T-helper 1 cell treated with Interleukin-12 subunit alpha and Interleukin-12 subunit beta and Interleukin-4 antibody, amounts not matched to agents 30 ng/mL and 1 ng/mL, for 36 hours (primary cell): ENCODE results near the gene ADAM11. TPM values are rescaled to one million over a fixed set of nuclear protein-coding genes. Genes with fewer than 3 reads are reported as not detected.

ENCODE experiments used
- intact Hi-C: fragments of 100-400 bp; cut with micrococcal nuclease; formaldehyde crosslinking; loops from one replicate; pipeline ENCODE4 v1.15.1; 2024
- total RNA-seq: library from RNA; stranded (reverse); gene quantifications from 2 replicates; pipeline ENCODE4 v1.2.3, GENCODE V29; 2022

Gene ADAM11
- total RNA-seq, 1 donor from 2014 or later: 0.32 TPM

DNA sequence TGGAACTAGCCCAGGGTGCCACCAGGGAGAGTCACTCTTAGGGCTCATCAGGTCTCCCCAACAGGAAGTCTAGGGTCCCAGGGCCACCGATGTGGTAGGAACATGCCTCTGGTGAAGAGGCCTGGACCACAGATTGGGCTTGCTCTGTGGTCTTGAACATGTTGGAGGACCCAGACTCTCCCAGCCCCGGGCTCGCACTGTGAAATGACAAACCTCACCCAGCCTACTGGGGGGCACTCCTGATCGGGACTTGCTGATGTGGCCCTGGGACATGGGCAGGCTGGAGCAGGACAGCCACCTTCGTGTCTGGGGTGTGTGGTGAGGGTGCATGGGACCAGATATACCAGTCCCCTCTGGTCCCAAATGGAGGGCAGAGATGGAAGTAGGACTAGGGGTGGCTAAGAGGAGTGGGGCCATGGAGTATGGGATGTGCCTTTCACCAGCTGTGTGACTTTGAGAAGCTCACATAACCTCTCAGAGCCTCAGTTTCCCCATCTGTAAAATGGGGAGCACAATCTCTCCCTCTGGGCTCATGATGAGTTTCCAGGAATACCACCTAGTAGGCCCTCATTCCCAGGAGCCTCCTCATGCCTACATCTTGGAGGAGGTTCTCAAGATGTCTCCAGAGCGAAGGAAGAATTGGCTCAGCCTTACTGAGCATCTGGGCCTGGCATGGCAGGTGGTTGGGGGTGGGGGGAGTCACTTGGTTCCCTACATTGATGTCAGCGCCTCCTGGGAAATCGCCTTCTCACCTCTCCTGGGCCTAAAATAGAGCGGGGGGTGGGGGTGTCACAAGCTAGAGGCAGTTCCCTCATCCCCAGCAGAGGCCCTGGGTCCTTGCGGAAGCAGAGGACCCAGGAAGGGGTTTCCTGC is 1.5 kb upstream of the ADAM11 start:
- intact Hi-C loops: no loop called here

GRCh38 chr17:44757918-44758413 is 822 bp upstream of the ADAM11 start:
- intact Hi-C loops: no loop called here

DNA sequence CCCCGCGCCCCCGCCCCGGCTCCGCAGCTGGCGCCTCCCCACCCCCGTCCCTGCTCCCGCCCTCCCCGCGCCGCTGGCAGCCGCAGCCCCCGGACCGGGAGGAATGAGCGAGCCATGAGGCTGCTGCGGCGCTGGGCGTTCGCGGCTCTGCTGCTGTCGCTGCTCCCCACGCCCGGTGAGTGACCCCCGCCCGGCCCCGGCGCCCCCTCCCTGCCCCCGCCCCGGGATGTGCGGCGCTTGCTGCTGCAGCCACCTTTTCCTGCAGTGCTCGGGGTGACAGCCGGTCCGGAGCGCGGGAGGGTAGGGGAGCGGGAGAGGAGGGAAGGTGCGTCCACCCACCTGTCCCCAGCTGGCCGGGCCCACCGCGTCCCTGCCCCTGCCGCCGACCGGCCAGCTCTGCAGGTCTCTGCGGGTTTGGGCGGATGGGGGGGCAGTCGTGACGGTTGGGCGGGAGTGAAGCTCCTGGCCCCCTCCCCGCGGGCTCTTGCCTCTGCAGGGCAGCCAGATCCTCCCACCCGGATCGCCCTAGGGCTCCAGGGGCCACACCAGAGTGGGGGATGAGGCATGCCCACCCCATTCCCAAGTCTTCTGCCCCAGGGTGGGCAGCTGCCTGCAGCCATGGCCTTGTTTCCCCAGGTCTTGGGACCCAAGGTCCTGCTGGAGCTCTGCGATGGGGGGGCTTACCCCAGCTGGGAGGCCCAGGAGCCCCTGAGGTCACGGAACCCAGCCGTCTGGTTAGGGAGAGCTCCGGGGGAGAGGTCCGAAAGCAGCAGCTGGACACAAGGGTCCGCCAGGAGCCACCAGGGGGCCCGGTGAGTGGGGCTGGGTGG is 513 bp downstream of the ADAM11 start:
- intact Hi-C loops: no loop called here

GRCh38 chr17:44759916-44760243 is 1.1 kb downstream of the ADAM11 start:
- intact Hi-C loops: no loop called here

DNA sequence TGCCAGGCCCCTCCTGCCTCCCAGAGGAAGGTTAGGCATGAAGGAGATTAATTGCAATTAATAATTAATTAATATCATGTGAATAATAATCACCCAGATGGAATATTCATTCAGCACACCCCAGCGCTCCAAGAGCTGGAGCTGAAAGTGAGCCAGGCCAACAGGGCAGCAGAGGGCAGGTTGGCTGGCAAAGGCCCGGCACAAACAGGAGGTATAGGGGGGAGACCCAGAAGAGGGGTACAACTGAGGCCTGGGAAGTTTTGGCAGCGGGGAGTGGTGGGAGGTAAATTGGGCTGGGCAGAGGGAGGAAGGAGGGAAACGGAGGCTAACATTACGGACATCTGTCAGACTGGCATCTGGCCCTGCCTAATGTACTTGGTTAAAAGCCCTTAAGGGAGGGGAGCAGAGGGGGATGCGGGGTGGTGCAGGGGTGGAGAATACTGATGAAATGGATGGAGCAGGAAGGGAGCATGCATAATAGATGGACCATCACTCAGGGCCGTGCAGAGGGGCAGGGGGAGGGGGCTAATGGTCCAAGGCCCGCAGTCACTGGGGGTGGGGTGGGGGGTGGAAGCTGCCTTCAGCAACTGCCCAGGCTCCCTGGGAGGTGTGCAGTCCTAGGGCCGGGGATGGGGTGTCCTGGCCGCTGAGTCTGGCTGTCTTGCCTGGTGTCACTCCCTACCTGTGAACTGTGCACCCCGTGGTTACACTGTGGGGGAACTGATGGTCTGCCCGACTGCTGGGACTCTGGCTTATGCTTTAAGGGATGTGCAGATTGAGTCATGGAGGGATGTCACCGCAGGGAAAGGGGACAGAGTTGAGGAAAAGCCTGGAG is 1.9 kb downstream of the ADAM11 start:
- intact Hi-C loops: no loop called here

DNA sequence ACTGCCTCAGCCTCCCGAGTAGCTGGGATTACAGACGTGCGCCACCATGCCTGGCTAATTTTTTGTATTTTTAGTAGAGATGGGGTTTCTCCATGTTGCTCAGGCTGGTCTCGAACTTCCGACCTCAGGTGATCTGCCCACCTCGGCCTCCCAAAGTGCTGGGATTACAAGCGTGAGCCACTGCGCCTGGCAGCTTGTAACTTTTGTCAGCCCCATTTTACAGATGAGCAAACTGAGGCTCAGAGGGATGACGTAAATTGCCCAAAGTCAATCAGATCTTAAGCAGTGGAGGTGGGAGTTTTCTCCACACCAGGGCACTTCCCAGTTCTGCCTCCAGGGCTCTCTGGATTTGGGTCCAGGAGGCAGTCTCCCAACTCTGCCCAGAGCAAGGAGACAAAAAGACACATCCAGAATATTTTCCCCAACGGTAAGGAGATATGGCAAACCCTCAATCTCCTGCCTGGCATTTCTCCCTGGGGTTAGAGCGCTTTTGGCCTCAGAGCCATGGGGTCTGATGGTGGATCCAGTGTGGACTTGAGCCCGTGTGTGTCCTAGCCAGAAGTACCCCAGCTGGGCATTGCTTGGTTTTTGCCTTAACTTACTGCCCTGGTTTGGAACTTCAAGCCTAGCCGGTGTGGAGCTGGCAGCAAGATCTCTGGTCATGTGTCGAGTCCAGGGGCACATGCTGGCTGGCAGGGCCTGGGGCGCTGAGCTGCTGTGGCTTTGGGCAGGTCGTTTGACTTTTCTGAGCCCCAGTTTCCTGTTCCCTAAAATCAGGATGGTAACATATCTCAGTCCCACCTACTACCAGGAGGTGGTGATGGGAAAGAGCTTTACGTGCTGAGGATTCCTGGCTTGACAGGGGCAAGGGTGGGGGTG is 3.4 kb downstream of the ADAM11 start:
- intact Hi-C loops: no loop called here

DNA sequence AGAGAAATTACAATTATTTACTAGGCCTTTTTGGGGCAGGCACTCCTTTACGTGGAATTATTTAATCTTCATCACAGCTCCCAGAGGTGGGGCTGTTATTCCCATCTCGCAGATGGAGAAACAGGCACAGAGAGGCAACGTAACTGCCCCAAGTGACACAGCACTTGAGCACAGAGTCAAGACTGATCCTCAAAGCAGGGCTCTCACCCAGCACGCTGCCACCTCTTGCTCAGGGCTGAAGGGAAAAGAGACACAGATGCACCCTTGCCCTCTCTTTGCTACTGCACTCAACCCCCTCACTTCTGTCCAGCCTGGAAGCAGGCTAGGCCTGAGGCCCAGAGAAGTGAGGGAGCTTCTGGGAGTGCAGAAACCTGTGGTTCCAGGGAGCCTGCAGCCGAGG is 4.4 kb downstream of the ADAM11 start:
- intact Hi-C loops: no loop called here

DNA sequence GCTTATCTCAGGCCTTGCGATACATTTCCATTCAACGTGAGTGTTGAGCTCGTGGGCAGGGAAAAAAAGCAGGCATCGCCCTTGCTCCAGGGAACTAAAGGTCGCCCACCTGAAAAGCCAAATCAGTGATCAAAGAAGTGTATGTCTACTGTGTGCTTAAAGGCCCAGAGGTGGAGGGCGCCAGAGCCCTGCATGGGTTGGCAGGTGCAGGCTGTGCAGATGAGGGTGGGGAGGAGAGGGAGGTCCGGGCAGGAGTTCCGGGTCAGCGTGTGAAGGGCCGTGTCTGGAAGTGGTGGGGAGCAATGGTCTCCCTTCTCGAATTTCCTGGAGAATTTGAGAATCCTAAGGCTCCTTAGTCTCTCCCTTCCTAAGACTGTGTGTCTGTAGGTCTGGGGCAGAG is 7.2 kb downstream of the ADAM11 start:
- intact Hi-C loops: no loop called here

DNA sequence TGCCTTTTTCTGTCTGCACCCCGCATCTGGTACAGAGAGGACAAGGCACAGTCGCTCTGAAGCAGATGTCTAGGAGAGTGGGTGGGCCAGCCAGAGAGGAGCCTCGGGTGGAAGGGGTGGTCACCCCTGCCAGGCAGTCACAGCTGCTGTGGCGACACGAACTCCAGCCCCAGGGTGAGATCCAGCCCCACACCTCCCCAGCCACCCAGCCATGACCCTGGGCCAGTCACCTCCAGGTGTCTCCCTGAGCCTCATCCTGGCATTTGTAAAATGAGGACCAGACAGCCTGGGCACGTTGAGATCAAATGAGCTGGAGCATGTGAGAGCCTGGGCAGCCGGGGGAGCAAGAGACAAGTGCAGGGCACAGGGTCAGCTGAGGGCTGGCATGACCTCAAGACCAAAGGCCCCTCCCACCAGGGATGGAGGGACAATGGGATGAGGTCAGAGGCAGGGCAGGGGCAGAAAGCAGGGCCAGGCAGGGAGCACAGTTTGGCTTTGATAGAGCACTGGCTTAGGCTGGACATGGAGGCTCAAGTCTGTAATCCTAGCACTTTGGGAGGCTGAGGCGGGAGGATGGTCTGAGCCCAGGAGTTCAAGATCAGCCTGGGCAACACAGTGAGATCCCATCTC is 7.7 kb downstream of the ADAM11 start:
- intact Hi-C loops: no loop called here

DNA sequence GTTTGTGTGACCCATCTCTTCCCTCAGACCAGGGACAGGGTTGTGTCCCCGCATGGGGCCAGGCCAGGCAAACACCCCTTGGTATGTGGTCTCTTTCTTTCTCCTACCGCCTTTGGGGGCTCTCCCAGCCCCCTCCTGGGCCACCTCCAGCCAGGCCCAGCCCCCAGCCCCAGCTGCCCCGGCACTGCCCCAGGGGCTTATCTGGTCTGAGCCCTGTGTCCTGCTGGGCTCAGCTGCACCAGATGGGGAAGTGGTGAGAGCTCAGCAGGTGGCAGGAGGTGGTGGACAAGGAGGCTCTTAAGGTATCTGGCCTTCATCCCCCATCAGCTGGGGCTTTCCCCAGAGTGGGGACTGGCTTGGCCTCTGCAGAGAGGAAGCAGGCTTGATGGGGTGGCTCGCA is 8.7 kb downstream of the ADAM11 start:
- intact Hi-C loops: no loop called here

DNA sequence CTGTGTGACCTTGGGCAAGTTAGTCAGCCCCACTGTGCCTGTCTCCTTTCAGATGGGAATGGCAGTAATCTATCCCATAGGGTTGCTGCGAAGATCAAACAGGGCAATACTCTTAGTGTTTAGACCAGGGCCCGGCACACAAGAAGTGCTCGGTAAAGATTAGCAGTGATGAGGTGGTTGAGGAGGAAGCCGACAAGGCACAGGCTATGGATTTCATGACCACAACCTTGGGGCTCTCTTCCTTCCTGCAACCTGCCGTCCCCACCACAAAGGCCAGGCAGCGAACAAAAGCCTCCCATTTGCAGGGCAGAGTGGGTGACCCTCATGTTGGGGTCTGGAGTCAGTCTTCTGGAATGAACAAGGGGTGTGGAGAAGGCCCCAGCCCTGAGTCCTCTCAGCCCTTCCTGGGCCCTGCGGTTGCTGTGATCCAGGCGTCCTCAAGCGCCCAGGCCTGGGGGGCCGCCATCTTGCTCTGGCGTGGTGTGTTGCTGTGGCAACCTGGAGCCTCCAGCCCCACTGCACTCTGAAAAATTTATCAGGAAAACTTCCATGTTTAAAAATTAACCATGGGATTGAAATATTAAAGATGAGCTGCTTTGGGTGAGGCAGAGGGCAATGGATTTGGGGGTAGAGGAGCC is 9.8 kb downstream of the ADAM11 start:
- intact Hi-C loops: no loop called here

GRCh38 chr17:44769230-44769629 is 10.4 kb downstream of the ADAM11 start:
- intact Hi-C loops: no loop called here

GRCh38 chr17:44769647-44770084 is 10.9 kb downstream of the ADAM11 start:
- intact Hi-C loops: no loop called here

DNA sequence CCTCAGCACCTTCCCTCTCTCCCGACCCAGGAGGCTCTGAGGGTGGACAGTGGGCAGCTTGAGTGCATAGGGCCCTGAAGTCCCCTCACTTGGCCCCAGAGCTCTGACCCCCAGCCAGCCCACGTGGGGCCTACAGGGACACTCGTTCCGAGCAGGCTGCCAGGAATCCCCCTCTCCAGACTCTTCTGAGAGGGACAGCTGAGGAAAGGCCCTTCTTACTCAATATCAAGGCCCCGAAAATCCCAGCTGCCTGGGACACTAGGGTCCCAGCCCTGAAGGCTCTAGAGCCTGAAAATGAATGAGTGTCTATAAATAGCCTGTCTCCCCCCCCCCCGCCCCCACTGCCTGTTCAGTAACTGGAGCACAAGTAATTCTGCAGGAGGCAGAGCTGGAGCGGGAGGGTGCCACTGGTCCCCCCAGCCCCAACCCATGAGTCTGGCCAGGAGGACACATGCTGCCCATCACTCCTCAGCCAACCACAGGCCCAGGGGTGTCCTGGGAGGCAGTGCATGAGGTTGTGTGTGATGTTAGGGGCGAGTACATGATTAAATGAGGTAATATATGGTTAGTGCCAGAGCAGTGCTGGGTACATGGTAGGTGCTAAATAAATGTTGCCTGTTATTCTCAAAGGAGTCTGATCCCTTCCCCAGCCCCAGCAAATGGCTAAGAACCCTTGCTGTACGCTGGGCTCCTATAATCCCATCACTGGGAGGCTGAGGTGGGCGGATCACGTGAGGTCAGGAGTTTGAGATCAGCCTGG is 11.6 kb downstream of the ADAM11 start:
- intact Hi-C loops: no loop called here

GRCh38 chr17:44772308-44773045 is 13.7 kb downstream of the ADAM11 start:
- intact Hi-C loops: no loop called here

DNA sequence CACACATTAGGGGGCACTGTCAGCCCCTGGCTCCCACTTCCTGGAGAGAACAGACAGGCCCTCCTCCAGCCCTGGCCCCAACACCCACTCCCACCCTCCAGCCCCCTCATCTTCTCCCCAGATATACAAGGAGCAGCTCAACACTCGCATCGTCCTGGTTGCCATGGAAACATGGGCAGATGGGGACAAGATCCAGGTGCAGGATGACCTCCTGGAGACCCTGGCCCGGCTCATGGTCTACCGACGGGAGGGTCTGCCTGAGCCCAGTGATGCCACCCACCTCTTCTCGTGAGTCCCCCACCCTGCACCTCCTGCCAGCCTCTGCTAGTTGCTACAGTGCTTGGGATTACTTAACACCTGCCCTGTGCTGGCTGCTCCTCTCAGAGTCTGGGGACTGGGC is 14.4 kb downstream of the ADAM11 start:
- intact Hi-C loops: no loop called here

DNA sequence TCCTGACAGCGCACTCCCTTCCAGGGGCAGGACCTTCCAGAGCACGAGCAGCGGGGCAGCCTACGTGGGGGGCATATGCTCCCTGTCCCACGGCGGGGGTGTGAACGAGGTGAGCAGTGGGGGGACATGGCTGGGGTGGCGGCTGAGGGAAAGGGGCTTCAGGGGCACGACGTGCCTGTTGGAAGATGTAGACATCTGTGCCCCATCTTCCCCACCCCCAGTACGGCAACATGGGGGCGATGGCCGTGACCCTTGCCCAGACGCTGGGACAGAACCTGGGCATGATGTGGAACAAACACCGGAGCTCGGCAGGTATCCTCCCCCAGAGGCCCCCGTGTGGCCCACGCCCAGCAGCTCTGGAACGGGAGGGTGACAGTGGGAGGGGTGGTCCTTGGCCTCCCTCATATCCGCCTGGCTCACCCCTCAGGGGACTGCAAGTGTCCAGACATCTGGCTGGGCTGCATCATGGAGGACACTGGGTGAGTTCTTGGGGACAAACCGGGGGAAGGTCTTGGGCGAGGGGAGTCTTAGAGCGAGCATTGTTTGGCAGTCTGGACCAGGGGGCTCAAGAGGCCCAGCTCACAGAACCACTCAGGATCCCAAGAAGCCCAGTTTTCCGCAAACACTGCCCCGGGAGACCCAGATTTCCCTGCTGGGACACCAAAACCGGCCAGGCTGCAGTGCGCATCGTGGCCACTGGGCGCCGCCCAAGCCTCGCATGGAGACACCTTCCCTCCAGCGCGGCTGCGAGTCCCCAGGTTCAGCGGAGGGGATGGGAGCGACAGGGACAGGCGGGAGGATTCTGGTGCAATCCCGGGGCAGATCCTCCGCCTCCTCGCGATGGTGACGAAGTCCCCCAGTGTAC is 15.7 kb downstream of the ADAM11 start:
- intact Hi-C loops: loop anchor here (1.0 to 5.0 kb wide), 15 partner anchors 54 to 588 kb away; partner anchors contain the start of genes C1QL1, DBF4B, DCAKD and EFTUD2
